Fibroblast of pulmonary artery (primary cell): ENCODE data around the gene PRPF8.

Source experiments
- DNase-seq: peaks from one replicate; pipeline ENCODE4 v3.0.0-alpha.2; 2010; ENCODE audit warnings: low read depth
- H3K4me3 ChIP-seq: replicated peaks from 2 replicates; pipeline ENCODE4 v1.5.1; 2011; ENCODE audit warnings: low read depth, mild to moderate bottlenecking, control low read depth, low read length, moderate library complexity
- CTCF ChIP-seq: IDR thresholded peaks from 2 replicates; pipeline ENCODE4 v1.5.1; 2011; ENCODE audit warnings: mild to moderate bottlenecking, control low read depth, low read length, inconsistent platforms; ENCODE audit errors: missing control alignments

PRPF8 gene

GRCh38 chr17:1729966-1730325 is 45.3 kb upstream of the PRPF8 start:
- TF ChIP-seq CTCF, result no peak
- no peak overlapping the region for H3K4me3 ChIP-seq
- DNase-seq, result no peak

GRCh38 chr17:1727876-1728630 is 43.4 kb upstream of the PRPF8 start:
- TF ChIP-seq CTCF, result no peak

GRCh38 chr17:1727258-1727789 is 42.7 kb upstream of the PRPF8 start:
- TF ChIP-seq CTCF, result no peak
- DNase-seq, result no peak

More at GRCh38 chr17:1727876-1728630, 43.4 kb upstream of the PRPF8 start:
- H3K4me3 ChIP-seq, result no peak overlapping the region
- DNase-seq, result no peak

DNA sequence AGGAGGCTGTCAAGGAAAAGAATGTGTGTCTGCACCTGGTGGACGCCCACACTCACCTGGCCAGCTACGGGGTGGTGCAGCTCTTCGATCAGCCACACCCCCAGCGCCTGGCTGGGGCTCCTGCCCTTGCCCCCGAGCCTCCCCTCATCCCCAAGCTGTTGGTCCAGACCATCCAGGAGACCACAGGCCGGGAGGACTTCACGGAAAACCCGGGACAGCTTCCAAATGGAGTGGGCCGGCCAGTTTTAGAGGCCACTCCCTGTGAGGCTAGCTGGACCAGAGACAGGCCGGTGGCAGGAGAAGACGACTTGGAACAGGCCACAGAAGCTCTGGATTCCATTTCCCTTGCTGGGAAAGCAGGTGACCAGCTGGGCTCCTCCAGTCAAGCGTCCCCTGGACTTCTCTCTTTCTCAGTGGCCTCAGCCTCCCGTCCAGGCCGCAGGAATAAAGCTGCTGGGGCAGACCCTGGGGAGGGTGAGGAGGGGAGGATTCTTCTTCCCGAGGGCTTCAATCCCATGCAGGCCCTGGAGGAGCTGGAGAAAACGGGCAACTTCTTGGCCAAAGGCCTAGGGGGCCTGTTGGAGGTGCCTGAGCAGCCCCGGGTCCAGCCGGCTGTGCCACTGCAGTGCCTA is 42.1 kb upstream of the PRPF8 start:
- H3K4me3 ChIP-seq, result no peak overlapping the region
- TF ChIP-seq CTCF, result no peak
- DNase-seq, result no peak

More at GRCh38 chr17:1727258-1727789, 42.7 kb upstream of the PRPF8 start:
- H3K4me3 ChIP-seq, result no peak overlapping the region

GRCh38 chr17:1725642-1726511 is 41.2 kb upstream of the PRPF8 start:
- no peak for DNase-seq
- H3K4me3 ChIP-seq, result peak overlapping the region; percentile 57

More at GRCh38 chr17:1725642-1726511, 41.2 kb upstream of the PRPF8 start:
- TF ChIP-seq CTCF, result no peak
